HG03159 (cell line): ENCODE data around the gene PRKCZ.

ENCODE experiments used
- ATAC-seq: cut with Tn5 transposase; IDR thresholded peaks from one replicate; pipeline ENCODE4 v1.9.1; 2021; ENCODE audit warnings: mild to moderate bottlenecking, moderate library complexity; ENCODE audit not compliant: unreplicated experiment

PRKCZ gene

DNA sequence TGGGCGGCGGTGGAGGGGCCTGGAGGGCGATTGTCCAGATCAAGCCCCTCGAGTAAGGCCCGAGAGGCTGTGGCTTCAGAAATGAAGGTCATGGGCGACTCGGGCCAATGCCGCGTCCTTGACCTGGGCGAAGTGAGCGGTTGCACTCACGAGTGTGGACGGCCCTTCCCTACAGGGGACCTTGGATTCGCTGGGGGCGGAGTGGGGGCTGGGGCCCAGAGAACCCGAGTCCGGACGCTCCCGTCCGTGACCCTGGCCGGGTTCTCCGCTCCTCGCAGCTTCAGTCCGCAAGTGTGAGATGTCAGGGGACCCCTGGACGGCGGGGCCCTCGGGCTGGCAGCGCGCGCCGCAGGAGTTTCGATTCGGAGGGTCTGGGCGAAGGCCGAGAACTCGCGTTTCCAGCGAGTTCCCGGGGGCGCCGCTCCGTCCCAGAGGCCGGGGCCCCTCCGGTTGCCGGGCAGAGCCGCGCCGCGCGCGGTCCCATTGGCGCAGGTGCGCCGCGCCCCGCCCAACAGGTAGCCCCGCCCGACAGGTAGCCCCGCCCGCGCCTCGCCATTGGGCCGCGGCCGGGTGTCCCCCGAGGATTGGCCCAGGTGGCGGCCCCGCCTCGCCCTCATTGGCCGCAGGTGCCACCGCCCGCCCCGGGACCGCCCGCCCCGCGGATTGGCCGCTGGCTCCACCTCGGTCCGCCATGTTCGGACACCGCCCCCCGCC lies at the start of gene PRKCZ:
Gene PRKCZ, plus strand, starts transcription at position 694 of the 714 bp plus-strand sequence. CDS start 220 bp downstream, outside the sequence.
- ATAC-seq, result no peak

DNA sequence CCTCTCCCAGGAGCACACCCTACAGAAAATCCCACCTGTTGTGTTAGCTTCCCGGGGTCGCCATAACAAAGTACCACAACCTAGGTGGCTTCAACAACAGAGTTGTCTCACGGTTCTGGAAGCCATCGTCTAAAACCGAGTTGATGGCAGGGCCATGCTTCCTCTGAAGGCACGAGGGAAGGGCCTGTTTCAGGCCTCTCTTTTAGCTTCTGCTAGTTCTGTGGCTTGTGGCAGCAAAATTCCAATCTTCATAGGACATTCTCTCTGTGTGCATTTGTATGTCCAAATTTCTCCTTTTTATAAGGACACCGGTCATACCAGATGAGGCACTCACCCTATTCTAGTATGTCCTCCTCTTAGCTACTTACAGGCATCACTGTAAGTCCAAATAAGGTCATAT lies 49.8 kb upstream of the PRKCZ start:
- ATAC-seq, result no peak

DNA sequence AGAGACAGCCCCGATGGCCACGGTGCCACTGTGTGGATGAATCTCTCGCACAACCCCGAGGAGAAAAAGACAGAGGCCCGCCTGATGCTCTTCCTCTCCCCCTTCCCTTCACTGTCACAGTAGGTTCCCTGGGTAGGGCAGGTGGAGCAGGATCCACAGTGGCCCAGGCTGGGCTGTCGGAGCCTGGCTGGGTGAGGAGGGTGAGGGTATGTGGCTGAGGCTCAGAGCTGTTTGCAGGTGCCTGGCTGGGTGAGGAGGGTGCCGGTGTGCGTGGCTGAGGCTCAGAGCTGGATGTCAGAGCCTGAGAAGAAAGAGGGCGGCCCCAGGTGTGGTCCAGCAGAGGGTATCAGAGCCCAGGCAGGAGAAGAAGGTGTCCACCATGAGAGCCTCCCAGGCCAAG lies 49.4 kb upstream of the PRKCZ start:
- no peak for ATAC-seq

DNA sequence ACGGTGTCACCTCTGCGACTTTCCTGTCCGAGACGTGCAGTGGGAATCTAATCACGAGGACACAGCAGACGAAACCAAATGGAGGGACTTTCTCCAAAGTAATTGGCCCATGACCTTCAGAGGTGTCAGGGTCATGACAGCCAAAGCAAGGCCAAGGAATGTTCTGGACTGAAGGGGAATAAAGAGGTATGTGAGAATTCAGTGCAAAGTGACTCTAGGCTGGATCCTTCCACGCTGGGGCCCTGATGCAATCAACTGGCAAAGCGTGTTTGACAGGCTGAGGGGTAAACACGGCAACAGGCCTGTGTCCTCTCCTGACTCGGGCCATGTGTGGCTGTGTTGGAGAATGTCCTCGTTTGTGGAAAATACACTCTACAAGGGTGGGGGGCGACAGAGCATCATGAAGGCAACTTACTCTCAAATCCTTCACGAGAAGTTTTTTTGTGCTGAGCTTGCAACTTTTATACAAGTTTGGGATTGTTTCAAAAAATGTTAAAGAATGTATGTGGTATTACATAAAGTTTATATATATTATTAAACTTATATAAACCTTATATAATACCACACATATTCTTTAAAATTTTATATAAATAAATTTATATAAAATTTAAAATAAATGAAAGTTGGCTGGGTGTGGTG lies 48.3 kb upstream of the PRKCZ start:
- no peak for ATAC-seq

DNA sequence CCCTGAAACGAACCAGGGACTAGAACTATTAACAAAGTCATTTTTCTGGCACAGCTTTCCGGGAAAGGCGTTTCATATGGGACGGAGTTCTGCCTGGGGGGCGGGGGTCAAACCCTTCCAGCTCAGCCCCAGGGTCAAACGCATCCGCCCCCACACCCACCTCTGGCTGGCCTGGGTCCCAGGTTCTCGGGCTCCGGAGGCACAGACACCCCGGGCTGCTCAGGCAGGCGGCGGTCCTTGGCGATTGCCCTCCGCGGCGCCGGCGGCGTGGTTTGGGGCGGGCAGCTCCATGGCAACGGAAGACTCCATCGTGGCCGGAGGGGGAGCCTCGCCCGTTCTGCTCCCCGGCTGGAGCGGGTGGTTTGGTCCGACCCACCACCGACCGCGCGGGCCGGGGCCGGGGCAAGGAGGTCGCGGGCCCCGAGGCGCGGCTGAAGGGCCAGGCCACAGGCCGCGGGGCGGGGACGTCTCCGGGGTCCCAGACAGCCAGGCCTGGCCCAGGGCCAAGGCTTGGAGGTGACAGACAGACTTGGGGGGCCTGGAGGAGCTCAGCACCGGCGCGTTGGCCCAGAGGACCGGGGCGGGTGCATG lies 46.6 kb upstream of the PRKCZ start, which contains the start of gene CFAP74:
Gene CFAP74, minus strand, starts transcription at position 246 of the 591 bp plus-strand sequence. CDS start 12,830 bp downstream, outside the sequence.
- ATAC-seq, result no peak

DNA sequence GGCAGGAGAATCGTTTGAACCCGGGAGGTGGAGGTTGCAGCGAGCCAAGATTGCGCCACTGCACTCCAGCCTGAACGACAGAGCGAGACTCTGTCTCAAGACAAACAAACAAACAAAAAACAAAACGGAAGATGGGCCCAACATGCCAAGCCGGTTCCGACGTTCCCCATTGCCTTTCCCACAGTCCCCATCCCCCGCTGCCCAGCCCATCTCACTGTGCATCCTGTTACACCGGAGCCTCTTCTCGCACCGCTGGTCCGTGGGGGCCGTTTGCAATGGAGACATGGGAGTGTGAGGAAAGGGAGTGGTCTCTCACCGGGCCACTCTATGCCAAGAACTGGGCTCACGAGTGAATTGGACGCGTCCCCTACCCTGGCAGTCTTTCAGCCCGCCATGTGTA lies 45.4 kb upstream of the PRKCZ start:
- no peak for ATAC-seq

DNA sequence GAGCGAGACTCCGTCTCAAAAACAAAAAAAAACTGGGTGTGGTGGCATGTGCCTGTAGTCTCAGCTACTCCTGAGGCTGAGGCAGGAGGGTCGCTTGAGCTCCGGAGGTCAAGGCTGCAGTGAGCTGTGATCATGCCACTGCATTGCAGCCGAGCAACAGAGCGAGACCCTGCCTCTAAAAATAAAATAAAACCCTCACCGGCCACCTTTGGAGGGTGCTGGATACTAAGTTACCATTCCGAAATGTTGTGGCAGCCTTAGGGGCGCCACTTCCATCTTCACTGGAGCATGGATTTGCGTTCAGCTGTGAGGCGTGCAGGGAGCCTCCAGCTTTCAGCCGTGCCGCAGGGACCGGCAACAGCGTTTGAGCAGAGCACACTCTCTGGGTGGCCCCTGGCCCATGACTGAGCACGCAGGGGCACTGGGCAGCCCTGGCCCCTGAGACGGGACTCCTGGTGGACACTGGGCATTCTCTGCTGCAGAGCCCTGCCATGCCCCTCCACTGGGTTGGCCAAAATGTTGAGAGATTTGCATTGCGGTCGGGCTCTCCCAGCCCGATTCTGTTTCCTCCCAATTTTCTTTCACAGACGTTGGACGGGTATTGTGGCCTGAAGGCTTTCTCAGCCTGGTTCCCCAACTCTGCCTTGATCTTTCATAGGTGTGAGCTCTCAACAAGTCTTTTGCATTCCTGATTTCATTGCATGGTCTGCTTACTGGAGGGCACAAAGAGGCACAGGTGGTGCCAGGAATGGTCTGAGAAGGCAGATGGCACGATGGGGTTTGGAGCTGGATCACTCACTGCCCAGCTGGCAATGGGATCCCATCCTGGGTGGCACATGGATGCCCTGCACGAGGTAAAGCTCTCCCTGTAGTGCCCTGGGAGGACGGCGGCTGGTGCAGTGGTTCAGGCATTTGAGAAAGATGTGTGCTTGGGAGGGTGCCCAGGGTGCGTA lies 40.8 kb upstream of the PRKCZ start:
- ATAC-seq, result no peak

DNA sequence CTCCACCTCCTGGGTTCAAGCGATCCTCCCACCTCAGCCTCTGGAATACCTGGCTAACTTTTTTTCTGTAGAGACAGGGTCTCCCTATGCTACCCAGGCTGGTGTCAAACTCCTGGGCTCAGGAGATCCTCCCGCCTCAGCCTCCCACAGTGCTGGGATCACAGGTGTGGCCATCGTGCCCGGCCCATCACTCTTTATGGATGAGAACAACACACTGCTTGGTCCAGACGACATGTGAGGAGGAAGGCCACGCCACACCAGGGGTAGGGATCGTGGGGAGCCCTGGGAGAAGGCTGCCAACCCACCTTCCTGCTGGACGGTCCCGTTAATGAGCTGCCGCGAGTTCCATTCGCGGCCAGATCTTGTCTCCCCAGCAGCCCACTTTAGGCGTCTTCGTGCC lies 36.0 kb upstream of the PRKCZ start:
- ATAC-seq, result no peak

DNA sequence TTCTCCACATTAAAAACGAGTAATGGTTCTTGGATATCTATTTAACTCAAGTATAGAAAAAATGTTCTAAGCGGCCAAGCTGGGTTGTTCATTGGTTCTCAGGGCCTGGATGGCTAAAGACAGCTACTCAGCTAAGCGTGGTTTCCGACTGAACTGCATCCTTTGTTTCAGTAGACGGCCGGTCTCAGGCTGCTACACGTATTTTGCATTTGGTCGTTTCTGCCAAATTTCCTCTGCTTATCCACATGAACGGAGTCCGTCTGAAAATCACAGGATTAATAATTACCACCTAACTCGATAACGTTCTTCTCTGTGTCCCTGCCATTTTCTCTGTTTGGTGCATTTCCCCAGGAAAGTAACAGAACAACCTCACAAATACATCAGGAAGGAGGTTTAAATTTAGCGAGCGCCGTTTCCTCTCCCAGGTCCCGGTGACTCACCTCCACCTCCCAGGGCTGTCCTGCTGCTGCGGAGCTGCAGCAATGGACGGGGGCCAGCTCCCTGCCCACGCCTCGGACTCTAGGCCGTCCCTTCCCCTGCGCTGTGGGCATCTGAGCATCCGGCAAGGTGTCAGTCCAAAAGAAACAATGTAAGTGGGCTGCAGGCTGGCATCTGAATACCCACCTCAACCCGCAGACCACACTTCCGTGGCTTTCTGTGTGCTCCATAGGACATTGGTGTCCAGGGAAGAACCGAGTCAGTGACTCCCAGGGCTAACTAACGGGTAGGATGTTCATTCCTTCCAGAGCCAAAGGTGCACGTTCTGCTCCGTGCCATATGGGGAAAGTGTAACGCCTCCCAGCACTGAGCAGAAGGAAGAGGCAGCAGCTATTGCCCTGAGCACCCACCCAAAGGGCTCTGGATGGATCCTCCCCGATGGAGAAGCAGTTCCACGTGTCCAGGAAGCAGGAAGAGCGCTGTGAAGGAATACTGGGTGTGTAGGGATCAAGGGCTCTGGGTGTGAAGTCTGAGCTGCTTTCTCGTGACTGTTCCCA lies 35.2 kb upstream of the PRKCZ start:
- ATAC-seq, result no peak

DNA sequence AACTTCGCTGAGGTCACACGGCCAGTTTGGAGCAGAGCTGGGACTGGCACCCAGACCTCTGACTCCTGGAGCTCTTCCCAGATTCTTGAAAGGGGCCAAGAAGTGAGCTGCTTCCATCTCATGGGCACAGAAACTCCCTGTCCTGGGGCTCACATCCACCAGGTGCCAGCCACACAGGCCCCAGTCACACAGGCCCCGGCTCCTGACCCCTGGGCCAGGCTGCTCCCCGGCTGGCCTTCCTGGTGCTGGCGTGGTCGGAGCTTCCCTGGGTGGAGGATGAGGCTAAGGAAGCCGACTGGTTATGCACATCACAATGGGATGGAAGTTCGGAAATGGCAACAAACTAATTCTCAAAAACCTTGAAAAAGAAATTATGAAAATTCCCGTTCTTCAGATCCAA lies 34.1 kb upstream of the PRKCZ start:
- ATAC-seq, result no peak

DNA sequence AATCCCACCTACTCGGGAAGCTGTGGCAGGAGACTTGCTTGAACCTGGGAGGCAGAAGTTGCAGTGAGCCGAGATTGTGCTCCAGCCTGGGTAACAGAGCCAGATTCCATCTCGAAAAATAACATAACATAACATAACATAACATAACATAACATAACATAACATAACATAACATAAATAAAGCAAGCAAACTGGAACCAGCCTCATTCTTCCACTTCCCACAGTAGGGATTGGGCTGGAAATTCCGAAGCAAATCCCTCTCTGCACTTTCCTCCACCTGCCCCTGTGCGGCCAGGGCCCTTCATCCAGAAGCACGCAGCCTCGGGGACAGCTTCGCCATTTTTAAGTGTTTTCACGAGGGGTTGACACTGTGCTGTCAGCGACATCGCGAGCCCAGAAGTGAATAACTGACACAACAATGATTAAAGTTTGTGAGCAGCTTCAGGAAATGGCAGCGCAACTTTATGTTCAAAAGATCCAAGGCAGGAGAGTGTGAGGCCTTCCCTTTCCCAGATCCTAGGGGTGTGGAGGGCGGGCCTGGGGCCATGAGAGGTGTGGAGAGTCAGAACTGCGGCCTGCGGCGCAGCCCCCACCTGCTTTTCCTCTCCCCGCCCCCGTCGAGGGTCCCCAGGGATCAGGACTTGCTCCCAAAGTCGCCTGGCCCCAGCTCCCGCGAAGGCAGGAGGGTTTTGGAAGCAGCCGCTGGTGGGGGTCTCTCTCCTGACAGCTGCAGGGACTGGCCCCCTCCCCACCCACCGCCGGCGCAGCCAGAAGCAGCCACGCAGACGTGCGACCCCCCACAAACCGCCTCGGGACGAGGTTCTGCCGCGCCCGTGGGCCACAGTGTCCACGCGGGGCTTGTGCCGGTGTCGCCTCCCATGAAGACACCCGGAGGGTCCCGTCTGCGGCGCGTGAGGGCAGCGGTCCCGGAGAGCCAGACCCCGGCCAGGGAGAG lies 31.7 kb upstream of the PRKCZ start:
- ATAC-seq, result no peak

DNA sequence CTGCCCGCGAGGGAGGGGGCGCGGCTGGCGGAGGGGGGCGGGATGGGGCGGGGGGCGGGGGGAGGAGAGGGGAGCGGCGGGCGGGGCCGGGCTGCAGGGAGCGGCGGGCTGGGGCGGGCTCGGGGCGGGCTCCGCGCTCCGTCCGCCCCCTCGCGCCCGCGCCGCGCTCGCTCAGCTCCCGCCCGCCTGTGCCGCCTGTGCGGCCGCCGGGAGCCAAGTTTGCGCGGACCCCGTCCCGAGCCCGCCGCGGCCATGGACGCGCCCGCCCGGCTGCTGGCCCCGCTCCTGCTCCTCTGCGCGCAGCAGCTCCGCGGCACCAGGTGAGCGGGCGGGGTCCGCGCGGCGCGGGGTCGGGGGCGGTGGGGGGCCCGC lies 31.1 kb upstream of the PRKCZ start, which contains the start of gene GABRD:
Gene GABRD, plus strand, starts transcription at position 174 of the 372 bp plus-strand sequence. Its CDS starts 79 bp downstream, at position 253.
- no peak for ATAC-seq

DNA sequence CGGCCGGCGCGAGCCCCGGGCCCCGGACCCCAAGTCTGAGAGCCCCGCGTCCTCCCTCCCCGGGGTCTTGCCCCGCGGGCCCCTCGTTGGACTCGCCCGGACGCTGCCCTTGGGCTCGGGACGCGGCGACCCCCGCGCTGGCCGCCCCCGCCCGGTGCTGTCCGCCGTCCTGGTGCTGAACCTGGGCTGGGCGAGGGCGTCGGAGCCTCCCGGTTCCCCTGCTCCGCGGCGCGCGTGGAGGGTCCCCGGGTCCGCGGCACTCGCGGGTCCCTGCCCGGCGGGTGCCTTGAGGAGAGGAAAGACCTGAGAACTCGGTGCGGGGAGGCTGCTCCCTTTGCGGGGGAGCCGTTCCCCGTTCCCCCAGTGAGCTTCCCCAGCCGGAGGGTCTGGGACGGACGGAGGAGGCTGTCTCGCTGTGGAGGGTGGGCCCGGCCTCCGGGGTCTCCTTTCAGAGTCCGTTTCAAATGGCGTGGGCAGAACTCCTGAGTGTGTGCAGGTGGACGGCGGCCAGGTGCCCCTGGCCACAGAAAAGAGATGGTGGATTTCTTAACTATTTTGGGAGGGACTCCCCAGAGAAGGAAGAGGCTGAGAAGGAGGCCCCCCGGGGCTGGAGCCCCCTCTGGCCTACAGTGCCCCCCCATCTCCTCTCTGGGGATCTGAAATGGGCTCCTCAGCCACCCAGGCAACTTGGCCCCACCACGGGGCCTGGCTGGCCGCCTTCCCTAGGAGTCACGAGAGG lies 30.5 kb upstream of the PRKCZ start:
- no peak for ATAC-seq

DNA sequence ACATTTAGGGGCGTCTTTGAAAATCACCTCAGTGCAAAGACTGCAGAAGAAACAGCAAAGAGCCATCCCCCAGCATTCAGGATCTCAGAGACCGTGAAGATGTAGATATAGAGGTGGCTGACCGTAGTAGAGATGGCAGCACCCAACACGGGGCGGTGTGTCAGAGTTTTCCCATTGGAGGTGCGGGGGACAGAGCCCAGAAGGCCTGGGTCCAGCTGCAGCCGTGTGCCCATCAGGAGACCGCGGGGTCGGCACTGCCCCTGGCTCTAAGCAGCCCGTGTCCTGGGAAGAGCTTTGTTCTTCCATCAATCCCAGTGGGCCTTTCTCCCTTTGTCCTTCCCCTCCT lies 29.9 kb upstream of the PRKCZ start:
- ATAC-seq, result no peak

DNA sequence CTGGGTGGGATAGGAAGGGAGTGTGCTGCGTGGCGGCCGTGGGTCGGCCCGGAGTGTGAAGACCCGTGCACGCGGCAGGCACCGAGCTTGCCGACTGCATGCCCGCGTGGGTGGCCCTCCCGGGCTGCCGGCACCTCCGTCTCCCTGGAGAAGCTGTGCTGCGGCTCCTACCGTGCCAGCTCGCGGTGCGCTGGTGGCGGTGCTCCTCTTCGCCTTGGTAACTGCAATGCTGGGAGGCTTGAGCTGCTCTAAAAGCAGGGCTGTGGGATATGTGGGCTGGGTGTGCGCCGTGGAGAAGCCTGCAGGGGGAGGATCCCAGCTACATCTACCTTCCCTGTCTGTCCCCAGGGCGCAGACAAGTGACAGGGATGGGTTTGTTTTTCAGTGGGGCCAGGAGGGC lies 28.7 kb upstream of the PRKCZ start:
- no peak for ATAC-seq

DNA sequence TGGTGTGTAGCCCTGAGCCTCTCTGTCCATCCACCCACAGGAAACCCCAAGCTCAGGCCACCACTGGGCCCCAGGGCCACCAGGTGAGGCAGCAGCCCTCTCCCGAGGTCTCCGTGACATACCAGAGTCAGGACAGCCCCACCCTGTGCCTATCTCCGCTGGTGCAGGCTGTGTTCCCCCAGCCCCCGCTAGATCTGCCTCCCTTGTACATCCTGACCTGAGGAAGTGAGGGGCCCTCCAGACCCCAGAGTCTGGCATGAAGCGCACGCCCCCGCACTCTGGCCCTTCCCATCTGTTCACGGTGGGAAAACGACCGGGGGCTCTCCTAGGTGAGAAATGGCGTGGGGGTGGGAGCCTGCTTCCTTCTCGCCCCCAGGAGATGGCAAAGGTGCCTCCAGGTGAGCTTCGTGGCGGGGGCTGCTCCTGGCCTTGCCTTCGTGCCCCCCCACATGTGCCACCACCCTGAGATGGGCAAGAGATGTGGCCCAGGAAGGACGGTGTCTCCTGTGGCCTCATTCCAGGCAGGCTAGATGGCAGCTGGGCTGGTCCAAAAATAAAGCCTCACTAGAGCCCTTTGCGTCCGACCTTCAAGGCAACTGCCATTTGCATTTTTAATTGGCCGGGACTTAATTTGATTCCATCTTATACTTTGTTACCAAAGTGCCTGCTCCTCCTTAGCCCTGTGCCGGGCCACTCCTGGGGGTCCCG lies 28.0 kb upstream of the PRKCZ start:
- no peak for ATAC-seq

DNA sequence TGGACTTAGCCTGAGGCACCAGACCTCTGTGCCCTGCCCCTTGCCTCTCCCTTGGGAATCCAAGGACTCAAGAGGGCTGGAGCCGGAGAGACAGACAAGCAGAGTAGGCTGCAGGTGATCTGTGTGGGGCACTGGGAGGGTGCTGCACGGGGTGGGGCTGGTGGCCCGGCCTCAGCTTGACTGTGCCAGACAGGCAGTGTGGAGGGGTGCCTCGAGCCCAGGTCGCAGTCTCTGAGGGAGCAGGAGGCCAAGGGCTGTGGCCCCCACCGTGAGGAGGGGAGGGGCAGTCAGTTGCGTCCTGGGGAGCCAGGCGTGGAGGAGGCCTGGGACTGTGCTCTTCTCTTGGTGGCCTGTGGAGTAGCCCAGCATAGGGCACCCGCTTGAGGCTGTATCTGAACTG lies 27.0 kb upstream of the PRKCZ start:
- no peak for ATAC-seq
